MM.1S (cell line): ENCODE data around the gene ARHGEF5.
"Not testable (repeated sequence)": the region's sequence is repeated elsewhere in the genome, so short reads cannot be mapped to it uniquely, and the experiment has no call there.

Source experiments
- EZH2 ChIP-seq: fragments of 300-600 bp; sonication (generic); optimal IDR thresholded peaks from 2 replicates; pipeline ENCODE3; 2017; ENCODE audit warnings: low read depth, mild to moderate bottlenecking, antibody characterized with exemption, low read length, mixed read lengths
- EZH2phosphoT487 ChIP-seq: fragments of 300-600 bp; sonication (generic); IDR thresholded peaks from 2 replicates; pipeline ENCODE4 v1.6.1; 2018; ENCODE audit warnings: antibody characterized with exemption, low read length
- TF ChIP-seq, protein P1 (sequence below): fragments of 300-600 bp; sonication (generic); IDR thresholded peaks from 2 replicates; pipeline ENCODE4 v1.5.1; 2016; ENCODE audit warnings: antibody characterized with exemption, low read length, mixed read lengths

DNA sequence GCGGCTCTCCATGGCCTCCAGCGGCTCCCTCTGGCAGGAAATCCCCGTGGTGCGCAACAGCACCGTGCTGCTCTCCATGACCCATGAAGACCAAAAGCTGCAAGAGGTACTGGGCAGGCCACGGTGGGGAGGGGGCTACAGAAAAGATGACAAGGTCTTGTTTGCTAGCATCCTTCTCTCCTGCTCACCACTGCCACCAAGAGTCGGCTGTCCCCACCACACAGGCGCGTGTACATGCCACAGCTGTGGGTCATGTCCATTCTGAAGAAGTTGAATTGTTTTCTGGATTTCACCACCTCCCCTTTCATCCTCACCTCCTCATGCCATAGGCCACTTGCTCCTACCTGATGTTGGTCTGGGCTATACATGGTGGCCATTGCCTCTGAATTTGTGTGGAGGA is 12.0 kb downstream of the ARHGEF5 start:
- TF ChIP-seq, protein P1, sequence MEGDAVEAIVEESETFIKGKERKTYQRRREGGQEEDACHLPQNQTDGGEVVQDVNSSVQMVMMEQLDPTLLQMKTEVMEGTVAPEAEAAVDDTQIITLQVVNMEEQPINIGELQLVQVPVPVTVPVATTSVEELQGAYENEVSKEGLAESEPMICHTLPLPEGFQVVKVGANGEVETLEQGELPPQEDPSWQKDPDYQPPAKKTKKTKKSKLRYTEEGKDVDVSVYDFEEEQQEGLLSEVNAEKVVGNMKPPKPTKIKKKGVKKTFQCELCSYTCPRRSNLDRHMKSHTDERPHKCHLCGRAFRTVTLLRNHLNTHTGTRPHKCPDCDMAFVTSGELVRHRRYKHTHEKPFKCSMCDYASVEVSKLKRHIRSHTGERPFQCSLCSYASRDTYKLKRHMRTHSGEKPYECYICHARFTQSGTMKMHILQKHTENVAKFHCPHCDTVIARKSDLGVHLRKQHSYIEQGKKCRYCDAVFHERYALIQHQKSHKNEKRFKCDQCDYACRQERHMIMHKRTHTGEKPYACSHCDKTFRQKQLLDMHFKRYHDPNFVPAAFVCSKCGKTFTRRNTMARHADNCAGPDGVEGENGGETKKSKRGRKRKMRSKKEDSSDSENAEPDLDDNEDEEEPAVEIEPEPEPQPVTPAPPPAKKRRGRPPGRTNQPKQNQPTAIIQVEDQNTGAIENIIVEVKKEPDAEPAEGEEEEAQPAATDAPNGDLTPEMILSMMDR, result not testable (repeated sequence)
- not testable (repeated sequence) for TF ChIP-seq EZH2, EZH2phosphoT487
